ENCODE measurements around the gene SKIL.

Gene SKIL

GRCh38 chr3:170441412-170441811 is 83.9 kb downstream of the SKIL start:
- Histone ChIP-seq H3K4me3 (ENCODE audit: low read length) (no peak overlapping the region), H3K9me3 (ENCODE audit: low read length) (no peaks in the 10 kb centered on the region), H3K36me3 (ENCODE audit: insufficient read depth, low read length) (no peaks in the 10 kb centered on the region), H3K4me1 (ENCODE audit: insufficient read depth, low read length) (peaks cover 3% of the 10 kb centered on the region), H3K27me3 (ENCODE audit: insufficient read depth, low read length) (no peaks in the 10 kb centered on the region), H2AFZ (ENCODE audit: low read depth, low read length) (no peak overlapping the region)

GRCh38 chr3:170442947-170443346 is 85.4 kb downstream of the SKIL start:
- H2AFZ ChIP-seq (ENCODE audit: low read depth, low read length) = no peak overlapping the region
- no peaks in the 10 kb centered on the region for H3K9me3 ChIP-seq (ENCODE audit: low read length)
- no peaks in the 10 kb centered on the region for H3K4me1 ChIP-seq (ENCODE audit: insufficient read depth, low read length)
- H3K36me3 ChIP-seq (ENCODE audit: insufficient read depth, low read length) = no peaks in the 10 kb centered on the region
- H3K4me3 ChIP-seq (ENCODE audit: low read length) = no peak overlapping the region
- H3K27me3 ChIP-seq (ENCODE audit: insufficient read depth, low read length) = no peaks in the 10 kb centered on the region

- H3K9me3 ChIP-seq (ENCODE audit: low read length) = no peaks in the 10 kb centered on the region
- H3K4me3 ChIP-seq (ENCODE audit: low read length) = no peak overlapping the region
- no peaks in the 10 kb centered on the region for H3K4me1 ChIP-seq (ENCODE audit: insufficient read depth, low read length)
- H2AFZ ChIP-seq (ENCODE audit: low read depth, low read length) = no peak overlapping the region
- H3K27me3 ChIP-seq (ENCODE audit: insufficient read depth, low read length) = no peaks in the 10 kb centered on the region
- H3K36me3 ChIP-seq (ENCODE audit: insufficient read depth, low read length) = no peaks in the 10 kb centered on the region
Observed at GRCh38 chr3:170443457-170443856, 85.9 kb downstream of the SKIL start.

All from neuron (in vitro differentiated cells).